ENCODE measurements around the gene EFR3B. TPM values are rescaled to one million over a fixed set of nuclear protein-coding genes. Genes with fewer than 3 reads are reported as not detected.

The EFR3B gene
- total RNA-seq, 6 experiments from 2014 or later: 0.17 to 0.54 (median 0.33) TPM

- H3K4me3 Mint-ChIP-seq: peak overlapping the region; percentile 88
- peak; percentile 81 for DNase-seq
- TF ChIP-seq CTCF (IDR thresholded peaks at IDR 0.05): no peak
- peaks cover 16% of the 10 kb centered on the region for H3K27me3 Mint-ChIP-seq (ENCODE audit: insufficient read depth)
- H3K4me1 Mint-ChIP-seq (ENCODE audit: low read depth): peaks cover 24% of the 10 kb centered on the region
- H3K27ac Mint-ChIP-seq: peak overlapping the region; percentile 74; the same call in 1 of the 2 replicates
- H3K9me3 Mint-ChIP-seq: no peaks in the 10 kb centered on the region
- H3K36me3 Mint-ChIP-seq (ENCODE audit: low read depth): no peaks in the 10 kb centered on the region
Observed at GRCh38 chr2:25043241-25043867, 1.5 kb downstream of the EFR3B start.

- Mint-ChIP-seq H3K27ac (peak overlapping the region; percentile 74; the same call in 1 of the 2 replicates), H3K4me1 (ENCODE audit: low read depth) (peaks cover 24% of the 10 kb centered on the region), H3K9me3 (no peaks in the 10 kb centered on the region), H3K4me3 (no peak overlapping the region), H3K27me3 (ENCODE audit: insufficient read depth) (peaks cover 12% of the 10 kb centered on the region), H3K36me3 (ENCODE audit: low read depth) (no peaks in the 10 kb centered on the region)
- DNase-seq: no peak
- no peak for TF ChIP-seq CTCF (IDR thresholded peaks at IDR 0.05)
Observed at GRCh38 chr2:25044011-25044410, 2.1 kb downstream of the EFR3B start.

GRCh38 chr2:25044990-25045389 is 3.1 kb downstream of the EFR3B start:
- Mint-ChIP-seq H3K4me3 (no peak overlapping the region), H3K27me3 (ENCODE audit: insufficient read depth) (peaks cover 12% of the 10 kb centered on the region), H3K9me3 (no peaks in the 10 kb centered on the region), H3K36me3 (ENCODE audit: low read depth) (no peaks in the 10 kb centered on the region), H3K27ac (no peak overlapping the region), H3K4me1 (ENCODE audit: low read depth) (peaks cover 24% of the 10 kb centered on the region)
- no peak for TF ChIP-seq CTCF (IDR thresholded peaks at IDR 0.05)
- no peak for DNase-seq

- Mint-ChIP-seq H3K27me3 (ENCODE audit: insufficient read depth) (peaks cover 23% of the 10 kb centered on the region), H3K4me3 (no peak overlapping the region), H3K4me1 (ENCODE audit: low read depth) (no peaks in the 10 kb centered on the region; the same call in 1 of the 2 replicates), H3K9me3 (no peaks in the 10 kb centered on the region), H3K27ac (no peak overlapping the region), H3K36me3 (ENCODE audit: low read depth) (no peaks in the 10 kb centered on the region)
- no peak for DNase-seq
- TF ChIP-seq CTCF (IDR thresholded peaks at IDR 0.05): no peak
Observed at GRCh38 chr2:25049422-25049821, 7.5 kb downstream of the EFR3B start.

- no peaks in the 10 kb centered on the region for H3K9me3 Mint-ChIP-seq
- H3K4me1 Mint-ChIP-seq (ENCODE audit: low read depth): no peaks in the 10 kb centered on the region
- H3K27me3 Mint-ChIP-seq (ENCODE audit: insufficient read depth): peaks cover 27% of the 10 kb centered on the region
- no peak for TF ChIP-seq CTCF (IDR thresholded peaks at IDR 0.05)
- no peaks in the 10 kb centered on the region for H3K36me3 Mint-ChIP-seq (ENCODE audit: low read depth)
- DNase-seq: no peak
- no peak overlapping the region for H3K4me3 Mint-ChIP-seq
- H3K27ac Mint-ChIP-seq: no peak overlapping the region
Observed at GRCh38 chr2:25050128-25050527, 8.3 kb downstream of the EFR3B start.

All from HFFc6 (cell line).